Measurements from ENCODE around the gene GATAD1. TPM values are rescaled to one million over a fixed set of nuclear protein-coding genes. Genes with fewer than 3 reads are reported as not detected.

Gene GATAD1
- 13.7 and 23.0 TPM in 2 replicates for total RNA-seq

DNA sequence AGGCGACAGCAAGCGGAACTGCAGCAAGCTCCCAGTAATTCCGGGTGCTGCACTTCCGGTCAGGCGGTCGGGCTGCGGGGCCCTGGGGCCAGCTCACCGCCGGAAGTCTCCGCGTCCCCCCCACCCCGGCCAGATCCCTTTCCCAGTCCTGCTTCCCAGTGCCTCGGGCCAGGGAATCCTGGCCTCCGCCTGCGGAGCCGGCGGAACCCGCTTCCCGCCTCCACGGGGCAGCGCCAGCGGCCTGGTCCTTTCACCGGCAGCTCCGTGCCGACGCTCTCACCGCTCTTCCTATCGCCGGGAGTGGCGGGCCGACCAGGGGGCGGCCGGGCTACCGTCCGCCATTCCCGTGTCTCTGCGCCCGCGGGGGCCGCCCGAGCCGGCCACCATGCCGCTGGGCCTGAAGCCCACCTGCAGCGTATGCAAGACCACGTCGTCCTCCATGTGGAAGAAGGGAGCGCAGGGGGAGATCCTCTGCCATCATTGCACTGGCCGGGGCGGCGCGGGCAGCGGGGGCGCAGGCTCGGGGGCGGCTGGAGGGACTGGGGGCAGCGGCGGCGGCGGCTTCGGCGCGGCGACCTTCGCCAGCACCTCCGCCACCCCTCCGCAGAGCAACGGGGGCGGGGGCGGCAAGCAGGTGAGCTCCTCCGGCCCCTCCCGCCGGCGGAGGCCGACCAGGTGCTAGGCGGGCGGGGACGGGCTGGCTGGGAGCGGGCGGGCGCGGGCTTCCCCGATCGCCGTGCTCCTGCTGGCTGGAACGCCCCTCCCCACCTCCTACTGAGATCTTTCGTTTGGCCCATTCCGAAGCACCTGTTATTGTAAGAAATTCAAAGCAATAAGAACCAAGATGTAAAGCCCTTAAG is at the start of gene GATAD1:
GATAD1 (plus strand) TSS at position 138 of the 860 bp plus-strand sequence; CDS start at position 386, 248 bp downstream.

DNA sequence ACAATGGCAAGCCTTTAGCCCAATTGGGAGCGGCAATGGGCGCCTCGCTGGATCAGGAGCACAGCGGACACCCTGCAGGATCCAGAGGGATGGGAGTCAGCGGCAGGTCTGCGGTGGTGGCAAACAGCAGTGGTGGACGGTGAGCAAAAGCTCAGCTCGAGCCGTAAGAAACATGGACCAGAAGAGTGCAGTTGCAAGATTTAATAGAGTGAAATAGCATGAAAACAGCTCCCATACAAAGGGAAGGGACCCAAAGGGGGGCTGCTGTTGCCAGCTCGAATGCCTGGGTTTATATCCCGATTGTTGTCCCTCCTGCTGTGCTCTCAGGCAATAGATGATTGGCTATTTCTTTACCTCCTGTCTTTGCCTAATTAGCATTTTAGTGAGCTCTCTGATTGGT is 30.4 kb downstream of the GATAD1 start, which contains the start of gene ERVW-1:
ERVW-1 (minus strand) TSS at position 266 of the 400 bp plus-strand sequence. CDS start 7,565 bp downstream, outside the sequence.

Other genes with a start within 250 kb of the GATAD1 start
- 28.9 and 40.2 TPM in 2 replicates for gene KRIT1, start 201.6 kb upstream of the GATAD1 start, total RNA-seq
- 39.0 and 41.3 TPM in 2 replicates for gene ANKIB1, start 201.5 kb upstream of the GATAD1 start, total RNA-seq
- not detected in 2 replicates for gene ERVW-1, start 30.5 kb downstream of the GATAD1 start, total RNA-seq
- 11.9 and 14.7 TPM in 2 replicates for gene PEX1, start 81.0 kb downstream of the GATAD1 start, total RNA-seq
- 10.2 and 11.7 TPM in 2 replicates for gene RBM48, start 81.3 kb downstream of the GATAD1 start, total RNA-seq
- gene FAM133B, start 142.9 kb downstream of the GATAD1 start, total RNA-seq, result 5.9 and 13.7 TPM in 2 replicates

All from bronchial smooth muscle cell (primary cell).